HG03575 (cell line): ENCODE data around the gene PATJ.

Experiments
- ATAC-seq: cut with Tn5 transposase; IDR thresholded peaks from one replicate; pipeline ENCODE4 v1.9.1; 2021; ENCODE audit not compliant: unreplicated experiment, insufficient number of reproducible peaks, low FRiP score; ENCODE audit errors: extremely low read depth

The PATJ gene

GRCh38 chr1:62058956-62059355, 316.7 kb downstream of the PATJ start:
- no peak for ATAC-seq

- no peak for ATAC-seq
These were observed 319.8 kb downstream of the PATJ start for GRCh38 chr1:62062087-62062486.

- ATAC-seq, result no peak
These were observed 322.6 kb downstream of the PATJ start for GRCh38 chr1:62064829-62065407.

GRCh38 chr1:62066713-62067112, 324.4 kb downstream of the PATJ start:
- no peak for ATAC-seq

GRCh38 chr1:62068416-62068843, 326.1 kb downstream of the PATJ start:
- ATAC-seq, result no peak

- no peak for ATAC-seq
These were observed 326.7 kb downstream of the PATJ start for GRCh38 chr1:62068978-62069377.

GRCh38 chr1:62070384-62071011, 328.2 kb downstream of the PATJ start:
- ATAC-seq, result no peak

GRCh38 chr1:62071695-62072094, 329.4 kb downstream of the PATJ start:
- no peak for ATAC-seq

GRCh38 chr1:62076286-62076685, 334.0 kb downstream of the PATJ start:
- no peak for ATAC-seq

- ATAC-seq, result no peak
These were observed 335.5 kb downstream of the PATJ start for GRCh38 chr1:62077821-62078220.

- ATAC-seq, result no peak
These were observed 340.4 kb downstream of the PATJ start for GRCh38 chr1:62082456-62083363.

- ATAC-seq, result no peak
These were observed 342.1 kb downstream of the PATJ start for GRCh38 chr1:62084310-62084890.

GRCh38 chr1:62088439-62088838, 346.2 kb downstream of the PATJ start:
- ATAC-seq, result no peak

- no peak for ATAC-seq
These were observed 347.3 kb downstream of the PATJ start for GRCh38 chr1:62089570-62089969.

- ATAC-seq, result no peak
These were observed 347.7 kb downstream of the PATJ start for GRCh38 chr1:62090016-62090415.

GRCh38 chr1:62092110-62092509, 349.8 kb downstream of the PATJ start:
- no peak for ATAC-seq

GRCh38 chr1:62093261-62093660, 351.0 kb downstream of the PATJ start:
- ATAC-seq, result no peak

GRCh38 chr1:62097464-62097863, 355.2 kb downstream of the PATJ start:
- no peak for ATAC-seq

- no peak for ATAC-seq
These were observed 358.2 kb downstream of the PATJ start for GRCh38 chr1:62100442-62100841.

- no peak for ATAC-seq
These were observed 361.6 kb downstream of the PATJ start for GRCh38 chr1:62103846-62104245.
